ENCODE results near the gene ITGB7. TPM values are rescaled to one million over a fixed set of nuclear protein-coding genes. Genes with fewer than 3 reads are reported as not detected.

The ITGB7 gene
- total and polyA plus RNA-seq, 2 of the 4 experiments (the other 2 are of a cell fraction) = 0.18 to 0.44 TPM

- H2AFZ ChIP-seq (replicated peaks; ENCODE audit: low read length, poor library complexity) = peak overlapping the region; percentile 75
- no peak overlapping the region for H2BK20ac ChIP-seq (ENCODE audit: low read depth, low read length)
- no peak overlapping the region for H2BK5ac ChIP-seq (ENCODE audit: low read depth, low read length, poor library complexity, severe bottlenecking)
- no CpG with 5 or more reads among the region's 14 CpGs for WGBS, 2 experiments (ENCODE audit: extremely low coverage in 2 of 2, insufficient read length in 1 of 2)
- no peak overlapping the region for H3K56ac ChIP-seq (ENCODE audit: extremely low read depth, insufficient read depth, low read length)
- H3K4me2 ChIP-seq (ENCODE audit: low read depth, low read length) = no peak overlapping the region
- peaks cover 22% of the 10 kb centered on the region for H3K36me3 ChIP-seq (ENCODE audit: control insufficient read depth, insufficient read depth, low read length)
- peaks cover 19% of the 10 kb centered on the region for H3K4me1 ChIP-seq (ENCODE audit: control insufficient read depth, insufficient read depth, low read length)
- no peak overlapping the region for H2BK120ac ChIP-seq (ENCODE audit: low read depth, low read length)
- no peak for TF ChIP-seq SMC3 (IDR thresholded peaks at IDR 0.05; ENCODE audit: low read depth, low read length)
- no peak for TF ChIP-seq CTCF (conservative IDR thresholded peaks at IDR 0.05; ENCODE audit: low read depth, low read length)
- no peak for TF ChIP-seq RAD21 (IDR thresholded peaks at IDR 0.05; ENCODE audit: low read length)
- TF ChIP-seq MAFK (IDR thresholded peaks at IDR 0.05; ENCODE audit: low read depth, low read length) = no peak
- no peak for TF ChIP-seq MXI1 (IDR thresholded peaks at IDR 0.05; ENCODE audit: borderline replicate concordance, low read depth, low read length)
- no peak for TF ChIP-seq NFE2L2 (IDR thresholded peaks at IDR 0.05; ENCODE audit: low read depth, low read length)
- no peak for TF ChIP-seq USF2 (IDR thresholded peaks at IDR 0.05; ENCODE audit: low read depth, low read length)
- 0 out of 2 replicates have a peak overlapping the region, but pooled peaks have one; percentile 50 for H3K4ac ChIP-seq (ENCODE audit: low read depth, low read length)
- in situ Hi-C loops (cut with MboI; ENCODE audit: low sequenced_read_pairs) = no loop called here
- H4K20me1 ChIP-seq (ENCODE audit: insufficient read depth, low read length) = no peaks in the 10 kb centered on the region
- H2BK15ac ChIP-seq (ENCODE audit: low read depth, low read length) = no peak overlapping the region; the same call in 2 of the 3 replicates
- DNase-seq = no peak
- H2AK5ac ChIP-seq (ENCODE audit: low read depth, low read length) = peak overlapping the region; percentile 38
- ATAC-seq (ENCODE audit: low read depth) = no peak
- H3K9ac ChIP-seq (ENCODE audit: low read depth, low read length) = no peak overlapping the region; the same call in 1 of the 2 replicates
- CTCF ChIA-PET = no interaction called here
- intact Hi-C loops (cut with micrococcal nuclease) = no loop called here
- no peak overlapping the region for H3K4me3 ChIP-seq (ENCODE audit: insufficient read depth, low read depth, low read length)
- no peak overlapping the region for H3K23ac ChIP-seq (ENCODE audit: low read depth, low read length)
- POLR2A ChIA-PET (ENCODE audit: unreplicated experiment) = no interaction called here
- no peak overlapping the region for H4K8ac ChIP-seq (ENCODE audit: low read depth in 2 of 2, low read length in 2 of 2)
- dilution Hi-C loops (cut with HindIII; ENCODE audit: low sequenced_read_pairs, unreplicated experiment) = no loop called here
- no peak overlapping the region; the same call in 1 of the 2 replicates for H4K91ac ChIP-seq (ENCODE audit: insufficient read depth, low read depth, low read length)
- no peaks in the 10 kb centered on the region for H3K27me3 ChIP-seq (ENCODE audit: control insufficient read depth, insufficient read depth, low read length)
- H3K9me3 ChIP-seq (ENCODE audit: control insufficient read depth, insufficient read depth, low read length) = no peaks in the 10 kb centered on the region
- H2AK9ac ChIP-seq (replicated peaks; ENCODE audit: low read depth, low read length, poor library complexity) = peak overlapping the region; percentile 78
- BruUV-seq (replicated peaks) = no TSS peak
- peaks cover 0 to 24% of the 10 kb centered on the region in 2 experiments; a peak in 2 of 4 replicates for H3K79me1 ChIP-seq (ENCODE audit: low read depth in 1 of 2, low read length in 2 of 2)
- peak overlapping the region; percentile 67; the same call in 1 of the 2 replicates for H3K14ac ChIP-seq (replicated peaks; ENCODE audit: low read depth, low read length)
- no peak overlapping the region for H4K5ac ChIP-seq (ENCODE audit: low read depth, low read length)
- H3K18ac ChIP-seq (ENCODE audit: low read depth, low read length) = no peak overlapping the region
- H3K27ac ChIP-seq (ENCODE audit: insufficient read depth, low read length) = no peak overlapping the region
- peaks cover 22% of the 10 kb centered on the region for H3K9me1 ChIP-seq (ENCODE audit: insufficient read depth, low read length)
These were observed 36.0 kb downstream of the ITGB7 start for GRCh38 chr12:53170876-53171724.
